IgD-negative memory B cell (primary cell): ENCODE results near the gene ASTN1. TPM values are rescaled to one million over a fixed set of nuclear protein-coding genes. Genes with fewer than 3 reads are reported as not detected.
A peak's percentile ranks its signal among the peaks of the same experiment; 100 is the strongest.

ENCODE experiments used
- H3K27ac Mint-ChIP-seq, 3 donors: one replicate each; pipeline ENCODE4 v1.8.0; 2020 to 2022; ENCODE audit warnings: mild to moderate bottlenecking in 3 of 3, mixed read lengths in 3 of 3, moderate library complexity in 1 of 3
- H3K27me3 Mint-ChIP-seq: one replicate; pipeline ENCODE4 v1.8.0; 2021; ENCODE audit warnings: mixed read lengths
- H3K36me3 Mint-ChIP-seq: one replicate; pipeline ENCODE4 v1.8.0; 2020; ENCODE audit warnings: mild to moderate bottlenecking, mixed read lengths
- H3K4me1 Mint-ChIP-seq, 3 donors: one replicate each; pipeline ENCODE4 v1.8.0; 2020 to 2022; ENCODE audit warnings: mixed read lengths in 3 of 3, mild to moderate bottlenecking in 1 of 3
- H3K4me3 Mint-ChIP-seq, 4 donors: one replicate each; pipeline ENCODE4 v1.8.0; 2020 to 2022; ENCODE audit warnings: mild to moderate bottlenecking in 4 of 4, mixed read lengths in 4 of 4, moderate library complexity in 3 of 4
- H3K9me3 Mint-ChIP-seq, 3 donors: one replicate each; pipeline ENCODE4 v1.8.0; 2020 to 2021; ENCODE audit warnings: mixed read lengths in 3 of 3, mild to moderate bottlenecking in 1 of 3
- polyA plus RNA-seq: library from polyadenylated mRNA; unstranded; fragments of 300-500 nt; fragmentation: Illumina TruSeq; gene quantifications from one replicate; pipeline ENCODE4 v1.2.3, GENCODE V29; 2021

Gene ASTN1
- polyA plus RNA-seq, 1 donor from 2014 or later, result not detected

DNA sequence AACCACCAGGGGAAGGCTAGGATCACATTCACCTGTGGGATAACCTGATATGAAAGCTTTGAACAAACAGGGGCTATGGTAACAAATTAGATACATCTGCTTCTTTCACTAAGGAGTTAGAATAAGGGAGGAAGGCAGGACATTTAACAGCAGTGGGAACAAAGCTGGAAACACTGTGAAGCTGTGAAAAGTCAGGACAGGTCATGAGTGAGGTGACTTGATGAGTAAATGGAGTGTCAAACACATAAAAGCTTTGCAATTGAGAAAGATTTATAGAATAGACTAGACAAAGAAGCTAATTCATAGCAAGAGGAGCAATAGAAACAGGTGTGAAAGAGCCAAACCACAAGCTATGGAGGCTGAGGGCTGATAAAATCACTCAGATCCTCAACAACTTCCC, 110.0 kb downstream of the ASTN1 start:
- Mint-ChIP-seq H3K4me3 (no peak overlapping the region), H3K9me3 (no peaks in the 10 kb centered on the region), H3K27ac (no peak overlapping the region), H3K4me1 (no peaks in the 10 kb centered on the region), H3K27me3 (peaks cover 1% of the 10 kb centered on the region), H3K36me3 (no peaks in the 10 kb centered on the region)

DNA sequence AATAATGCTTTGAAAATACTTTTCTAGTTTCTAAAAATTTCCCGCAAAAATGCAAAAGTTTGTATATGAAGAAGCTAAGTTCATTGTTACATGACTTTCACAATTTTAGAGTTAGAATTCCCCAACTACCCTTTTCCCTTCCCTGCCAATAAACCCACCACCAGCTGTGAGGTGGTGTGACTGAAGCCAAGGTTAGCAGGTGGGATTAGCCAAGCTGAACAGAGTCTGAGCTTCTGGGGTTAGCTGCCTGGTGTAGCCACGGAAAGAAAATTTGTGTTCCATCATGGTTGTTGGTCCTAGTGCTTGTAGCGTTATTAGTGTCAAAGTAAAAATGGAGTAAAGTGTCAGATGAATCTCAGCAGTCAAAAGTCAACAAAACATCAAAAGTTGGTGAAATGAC, 110.9 kb downstream of the ASTN1 start:
- Mint-ChIP-seq H3K36me3 (no peaks in the 10 kb centered on the region), H3K4me1 (no peaks in the 10 kb centered on the region), H3K9me3 (no peaks in the 10 kb centered on the region), H3K27ac (no peak overlapping the region), H3K27me3 (peaks cover 1% of the 10 kb centered on the region), H3K4me3 (no peak overlapping the region)

DNA sequence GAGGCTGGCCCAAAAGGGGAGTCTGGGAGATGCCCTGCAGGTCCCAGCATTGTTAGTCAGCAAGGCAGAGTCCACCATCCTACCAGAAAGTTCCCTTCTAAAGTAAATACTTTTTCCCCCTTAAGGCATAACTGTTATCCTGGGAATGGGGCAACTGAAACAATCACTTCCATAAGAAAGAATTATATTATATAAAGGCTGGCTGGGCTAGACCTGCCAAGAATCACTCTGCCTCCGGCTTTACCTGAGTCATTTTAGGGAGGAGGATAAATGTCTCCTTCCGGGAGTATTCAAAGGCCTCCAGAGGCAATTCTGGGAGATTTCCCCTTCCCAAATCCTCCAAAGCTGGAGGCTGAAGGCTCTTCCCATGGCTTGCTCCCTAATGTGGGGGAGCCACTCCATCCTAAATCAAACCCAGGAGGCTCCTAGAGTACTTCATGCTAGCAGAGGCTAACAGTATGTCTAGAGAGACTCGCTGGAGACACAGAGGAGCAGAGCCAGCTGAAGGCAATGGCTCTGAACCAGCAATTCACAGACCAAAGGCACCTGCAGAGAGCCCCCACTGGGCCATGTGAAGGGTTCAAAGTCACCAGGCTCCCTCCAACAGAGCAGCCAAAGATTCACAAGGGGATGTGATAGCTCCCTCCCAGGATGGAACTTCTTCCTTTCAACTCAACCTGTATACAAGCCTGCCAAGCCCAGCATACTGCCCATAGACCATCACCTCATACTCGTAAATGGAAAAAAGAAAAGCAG, 116.0 kb downstream of the ASTN1 start:
- Mint-ChIP-seq H3K36me3 (no peaks in the 10 kb centered on the region), H3K27me3 (peaks cover 10% of the 10 kb centered on the region), H3K4me3 (no peak overlapping the region), H3K4me1 (peaks cover 0 to 1% (median 0%) of the 10 kb centered on the region in 3 donors), H3K27ac (no peak overlapping the region), H3K9me3 (no peaks in the 10 kb centered on the region)

DNA sequence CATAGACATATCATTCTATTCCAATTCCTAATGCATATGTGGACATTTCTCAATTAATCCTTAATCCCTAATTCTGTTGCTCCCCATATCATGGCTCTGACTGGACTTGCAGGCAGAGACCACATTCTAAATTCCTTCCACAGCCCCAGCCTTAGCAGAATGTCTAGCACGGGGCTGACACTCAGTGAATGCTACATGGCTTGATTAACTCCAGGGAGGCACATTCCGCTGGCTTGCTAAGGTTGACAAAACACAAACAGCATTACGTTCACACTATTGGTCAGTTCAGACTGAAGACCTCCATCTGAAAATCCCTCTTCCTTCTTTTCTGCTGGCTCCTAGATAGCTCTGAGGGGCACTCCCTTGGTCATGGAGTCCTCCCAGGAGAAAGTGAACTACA, 119.4 kb downstream of the ASTN1 start:
- Mint-ChIP-seq H3K36me3 (no peaks in the 10 kb centered on the region), H3K27ac (no peak overlapping the region), H3K9me3 (no peaks in the 10 kb centered on the region), H3K27me3 (peaks cover 10% of the 10 kb centered on the region), H3K4me1 (peaks cover 0 to 1% (median 0%) of the 10 kb centered on the region in 3 donors), H3K4me3 (no peak overlapping the region)

DNA sequence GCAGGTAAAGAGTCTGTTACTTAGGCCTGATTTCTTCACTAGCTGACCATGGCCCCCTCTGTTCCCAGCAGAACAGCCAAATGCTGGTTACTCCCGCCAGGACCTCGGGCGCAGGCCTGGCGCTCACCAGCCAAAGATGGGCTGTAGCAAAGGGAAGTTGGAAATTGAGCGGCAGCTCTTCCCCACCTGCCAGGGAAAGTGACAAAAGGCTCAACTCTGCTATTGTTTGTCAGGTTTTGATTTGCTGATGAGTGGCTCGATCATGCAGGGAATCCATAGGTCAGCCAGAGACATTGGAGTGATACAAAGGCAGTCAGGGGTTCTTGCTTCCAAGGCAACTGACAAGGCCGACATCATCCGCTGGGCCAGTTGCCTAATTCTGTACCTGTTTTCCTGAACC, 120.1 kb downstream of the ASTN1 start:
- Mint-ChIP-seq H3K4me3 (no peak overlapping the region), H3K27ac (no peak overlapping the region), H3K27me3 (peaks cover 10% of the 10 kb centered on the region), H3K36me3 (no peaks in the 10 kb centered on the region), H3K9me3 (peaks cover 0 to 3% (median 2%) of the 10 kb centered on the region in 3 donors), H3K4me1 (peaks cover 0 to 1% (median 0%) of the 10 kb centered on the region in 3 donors)

DNA sequence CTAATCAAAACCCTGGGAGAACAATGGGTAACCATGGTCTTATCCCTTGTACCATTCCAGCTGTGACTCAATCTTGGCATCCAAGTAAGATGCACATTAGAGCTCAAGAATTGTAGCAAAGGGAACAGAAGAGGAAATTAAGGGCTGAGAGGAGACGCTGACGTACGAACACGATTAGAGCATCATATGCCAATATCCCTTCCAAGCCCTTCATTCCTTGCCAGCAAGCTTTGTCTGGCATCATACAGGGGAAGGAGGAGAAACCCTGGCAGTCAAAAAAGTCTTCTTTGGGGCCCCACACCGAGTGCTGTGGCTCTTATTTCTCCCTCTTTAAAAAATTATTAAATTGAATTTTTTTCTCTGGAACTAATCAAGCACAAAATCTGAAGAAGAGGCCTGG, 120.9 kb downstream of the ASTN1 start:
- Mint-ChIP-seq H3K36me3 (no peaks in the 10 kb centered on the region), H3K4me1 (peaks cover 0 to 1% (median 0%) of the 10 kb centered on the region in 3 donors), H3K4me3 (no peak overlapping the region), H3K9me3 (peaks cover 0 to 3% (median 2%) of the 10 kb centered on the region in 3 donors), H3K27ac (no peak overlapping the region), H3K27me3 (peaks cover 10% of the 10 kb centered on the region)

DNA sequence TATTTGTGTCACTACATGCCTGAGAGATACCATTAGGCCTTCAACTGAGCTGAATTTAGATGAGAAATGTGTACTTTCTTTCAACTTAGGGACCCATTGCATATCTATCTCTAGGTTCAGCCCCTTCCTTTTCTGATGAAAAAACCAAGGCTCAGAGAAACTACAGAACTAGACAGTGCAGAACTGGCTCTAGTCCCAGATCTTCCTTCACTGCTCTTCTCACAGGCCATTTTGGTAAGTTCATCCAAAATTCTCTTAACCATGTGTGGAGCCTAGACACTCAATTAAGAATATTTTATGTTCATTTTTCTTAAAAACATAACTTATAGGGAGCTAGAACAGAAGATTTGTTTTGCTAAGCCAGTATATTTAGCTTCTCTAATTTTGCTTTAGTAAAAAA, 128.9 kb downstream of the ASTN1 start:
- no peak overlapping the region for H3K4me3 Mint-ChIP-seq
- peaks cover 3% of the 10 kb centered on the region for H3K27me3 Mint-ChIP-seq
- no peaks in the 10 kb centered on the region for H3K4me1 Mint-ChIP-seq
- peaks cover 0 to 5% (median 3%) of the 10 kb centered on the region in 3 donors for H3K9me3 Mint-ChIP-seq
- H3K36me3 Mint-ChIP-seq, result no peaks in the 10 kb centered on the region
- H3K27ac Mint-ChIP-seq, result no peak overlapping the region

DNA sequence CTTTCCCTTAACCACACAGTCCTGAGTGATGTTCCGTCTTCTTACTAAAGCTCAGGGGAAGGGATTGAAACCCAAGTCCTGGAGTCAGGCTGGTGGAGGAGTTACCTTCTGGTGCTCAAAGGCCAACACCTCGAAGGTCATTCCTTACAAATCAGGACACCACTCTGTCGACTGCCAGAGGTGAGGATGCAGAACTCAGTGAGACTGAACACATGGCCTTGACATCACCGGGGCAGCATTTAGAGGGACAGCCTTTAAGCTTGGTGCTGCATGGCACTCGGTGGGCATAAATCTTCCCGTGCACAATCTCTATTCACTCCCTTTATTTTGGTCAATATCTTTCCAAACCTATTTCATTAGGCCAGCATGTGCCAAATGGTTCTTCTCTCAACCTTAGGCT, 130.9 kb downstream of the ASTN1 start:
- Mint-ChIP-seq H3K4me1 (no peaks in the 10 kb centered on the region), H3K27ac (no peak overlapping the region)

DNA sequence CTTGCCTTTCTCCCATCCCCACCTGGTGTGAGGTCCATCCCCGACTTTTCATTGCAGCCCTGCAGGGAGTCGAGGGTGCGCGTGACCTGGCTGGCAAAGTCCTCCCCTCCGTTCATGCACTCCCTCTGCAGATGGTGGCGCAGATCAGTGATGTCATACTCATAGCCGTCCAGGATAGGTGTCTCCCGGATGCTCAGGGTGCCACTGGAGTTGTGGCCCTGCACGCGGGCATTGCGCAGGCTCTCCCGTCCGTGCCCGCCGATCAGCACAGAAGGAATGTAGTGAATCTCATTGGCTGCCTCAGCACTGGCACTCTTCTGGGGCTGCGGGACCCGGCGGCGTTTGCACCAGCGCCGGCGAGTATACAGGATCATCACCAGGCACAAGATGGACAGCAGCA, 132.1 kb downstream of the ASTN1 start:
- Mint-ChIP-seq H3K4me3 (no peak overlapping the region), H3K27me3 (peaks cover 3% of the 10 kb centered on the region), H3K36me3 (no peaks in the 10 kb centered on the region), H3K4me1 (no peaks in the 10 kb centered on the region), H3K9me3 (peaks cover 0 to 1% (median 0%) of the 10 kb centered on the region in 3 donors), H3K27ac (peak overlapping the region in 1 of 3 donors; percentile 74)

More for the DNA sequence above, 130.9 kb downstream of the ASTN1 start:
- H3K9me3 Mint-ChIP-seq, result peaks cover 0 to 4% (median 0%) of the 10 kb centered on the region in 3 donors
- H3K27me3 Mint-ChIP-seq, result peaks cover 3% of the 10 kb centered on the region
- no peaks in the 10 kb centered on the region for H3K36me3 Mint-ChIP-seq
- no peak overlapping the region for H3K4me3 Mint-ChIP-seq

DNA sequence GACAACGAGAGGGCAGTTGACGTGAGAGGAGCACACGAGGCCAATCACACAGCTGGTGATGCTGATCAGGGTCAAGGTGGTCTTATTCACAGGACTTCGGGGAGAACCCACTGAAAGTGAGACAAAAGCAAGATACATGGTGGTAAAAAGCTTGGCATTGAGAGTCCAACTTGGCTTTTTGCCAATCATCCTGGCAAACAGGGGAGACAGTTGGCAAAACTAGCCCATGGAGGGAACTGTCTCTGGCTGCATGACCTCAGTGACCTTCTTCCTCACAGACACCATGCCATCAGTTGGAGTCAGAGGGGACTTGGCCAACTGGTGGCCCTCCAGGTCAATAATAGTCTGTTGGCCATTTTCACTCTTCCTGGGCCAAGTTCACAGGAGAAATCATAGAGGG, 139.9 kb downstream of the ASTN1 start:
- H3K4me1 Mint-ChIP-seq, result no peaks in the 10 kb centered on the region
- no peak overlapping the region for H3K27ac Mint-ChIP-seq
- no peak overlapping the region for H3K4me3 Mint-ChIP-seq
- H3K9me3 Mint-ChIP-seq, result peaks cover 0 to 1% (median 0%) of the 10 kb centered on the region in 3 donors
- no peaks in the 10 kb centered on the region for H3K36me3 Mint-ChIP-seq
- no peaks in the 10 kb centered on the region for H3K27me3 Mint-ChIP-seq

DNA sequence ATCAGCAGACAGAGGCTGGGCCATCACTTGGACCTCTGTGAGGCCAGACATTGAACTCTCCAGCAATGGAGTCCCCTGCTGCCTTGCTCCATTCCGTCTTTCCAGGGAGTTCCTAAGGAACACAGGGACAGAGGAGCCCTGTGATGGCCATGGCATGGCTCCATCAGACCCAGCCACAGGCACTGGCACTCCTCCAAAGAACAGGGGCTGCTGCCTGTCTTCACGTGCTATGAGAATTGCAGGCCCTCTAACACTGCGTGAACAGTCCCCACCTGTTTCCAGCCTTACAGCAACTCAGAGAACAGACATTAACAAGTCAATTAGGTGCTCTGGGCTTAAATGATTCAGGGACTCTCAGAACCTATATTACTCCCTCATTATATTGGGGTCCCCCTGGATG, 140.8 kb downstream of the ASTN1 start:
- Mint-ChIP-seq H3K27ac (no peak overlapping the region), H3K9me3 (no peaks in the 10 kb centered on the region), H3K27me3 (no peaks in the 10 kb centered on the region), H3K4me1 (no peaks in the 10 kb centered on the region), H3K4me3 (no peak overlapping the region), H3K36me3 (no peaks in the 10 kb centered on the region)

DNA sequence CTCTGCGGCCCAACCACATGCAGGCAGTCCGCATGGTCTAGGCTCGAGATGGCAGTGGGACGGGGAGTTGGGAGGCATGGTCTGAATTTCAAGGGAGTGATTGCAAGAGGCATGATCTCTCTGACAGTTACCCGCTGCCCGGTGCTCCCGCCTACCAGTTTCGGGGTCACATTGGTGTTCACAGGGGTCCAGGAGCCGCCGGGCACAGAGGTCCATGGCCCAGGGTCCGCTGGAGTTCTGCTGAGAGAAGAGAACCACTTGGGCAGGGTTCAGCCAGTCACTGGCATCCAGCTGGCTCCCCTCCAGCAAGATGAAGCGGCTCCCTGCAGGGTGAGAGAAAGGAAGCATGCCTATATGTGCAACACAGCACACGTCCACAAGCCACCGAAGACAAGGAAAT, 141.3 kb downstream of the ASTN1 start:
- no peaks in the 10 kb centered on the region for H3K9me3 Mint-ChIP-seq
- H3K36me3 Mint-ChIP-seq, result no peaks in the 10 kb centered on the region
- H3K4me3 Mint-ChIP-seq, result no peak overlapping the region
- H3K4me1 Mint-ChIP-seq, result no peaks in the 10 kb centered on the region
- no peaks in the 10 kb centered on the region for H3K27me3 Mint-ChIP-seq
- no peak overlapping the region for H3K27ac Mint-ChIP-seq

DNA sequence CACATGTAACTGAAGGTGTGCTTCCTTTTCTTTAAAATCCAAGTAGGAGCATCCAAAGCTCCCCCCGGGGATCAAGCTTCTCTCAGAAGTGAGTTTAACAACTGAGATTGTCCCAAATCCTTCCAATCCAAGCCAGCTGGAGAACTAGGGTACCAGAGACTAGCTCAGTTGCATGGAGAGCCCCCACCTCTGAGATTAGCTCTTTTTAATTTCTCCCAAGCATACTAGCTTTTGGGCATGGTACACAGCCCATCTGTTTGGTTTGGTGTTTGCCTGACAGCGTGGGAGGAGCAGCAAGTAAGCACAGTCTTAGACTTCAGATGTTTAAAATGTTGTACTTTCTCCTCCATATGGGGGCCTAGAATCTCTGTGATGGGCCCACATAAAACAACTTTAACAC, 142.8 kb downstream of the ASTN1 start:
- no peak overlapping the region for H3K27ac Mint-ChIP-seq
- no peak overlapping the region for H3K4me3 Mint-ChIP-seq
- H3K27me3 Mint-ChIP-seq, result no peaks in the 10 kb centered on the region
- H3K36me3 Mint-ChIP-seq, result no peaks in the 10 kb centered on the region
- H3K9me3 Mint-ChIP-seq, result no peaks in the 10 kb centered on the region
- H3K4me1 Mint-ChIP-seq, result no peaks in the 10 kb centered on the region

DNA sequence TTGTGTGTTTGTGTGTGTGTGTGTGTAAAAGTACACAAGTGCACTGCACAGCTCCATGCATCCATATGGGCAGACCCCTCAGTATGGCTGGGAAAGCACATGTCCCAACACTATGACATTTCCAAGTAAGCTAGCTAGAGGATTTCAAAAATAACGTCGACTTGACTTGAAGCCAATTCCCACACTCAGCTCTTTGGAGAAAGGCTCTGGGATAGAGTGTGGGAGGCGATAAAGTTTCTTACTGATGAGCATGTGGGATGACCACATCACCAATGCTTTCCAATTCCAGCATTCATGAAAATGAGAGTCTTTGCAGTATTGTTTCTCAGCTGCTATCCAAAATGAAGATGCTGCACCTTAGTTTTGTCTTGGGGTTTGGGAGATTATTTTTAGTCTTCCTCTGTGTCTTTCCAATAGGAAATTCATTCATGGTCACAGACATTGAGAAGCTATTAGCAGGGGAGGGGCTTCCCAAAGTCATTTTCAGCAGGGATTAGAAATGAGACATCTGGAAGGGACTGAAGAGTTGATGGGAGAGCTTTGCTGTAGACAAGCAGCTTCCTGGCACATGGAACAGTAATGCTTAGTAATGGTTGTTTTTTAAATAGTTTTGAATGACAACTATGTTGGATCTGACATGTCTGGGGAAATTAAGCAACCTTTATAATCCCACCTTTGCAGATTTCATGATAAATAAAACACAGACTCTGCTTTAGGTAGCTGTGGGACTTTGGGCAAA, 143.5 kb downstream of the ASTN1 start:
- Mint-ChIP-seq H3K4me1 (no peaks in the 10 kb centered on the region), H3K27me3 (peaks cover 2% of the 10 kb centered on the region), H3K27ac (no peak overlapping the region)

DNA sequence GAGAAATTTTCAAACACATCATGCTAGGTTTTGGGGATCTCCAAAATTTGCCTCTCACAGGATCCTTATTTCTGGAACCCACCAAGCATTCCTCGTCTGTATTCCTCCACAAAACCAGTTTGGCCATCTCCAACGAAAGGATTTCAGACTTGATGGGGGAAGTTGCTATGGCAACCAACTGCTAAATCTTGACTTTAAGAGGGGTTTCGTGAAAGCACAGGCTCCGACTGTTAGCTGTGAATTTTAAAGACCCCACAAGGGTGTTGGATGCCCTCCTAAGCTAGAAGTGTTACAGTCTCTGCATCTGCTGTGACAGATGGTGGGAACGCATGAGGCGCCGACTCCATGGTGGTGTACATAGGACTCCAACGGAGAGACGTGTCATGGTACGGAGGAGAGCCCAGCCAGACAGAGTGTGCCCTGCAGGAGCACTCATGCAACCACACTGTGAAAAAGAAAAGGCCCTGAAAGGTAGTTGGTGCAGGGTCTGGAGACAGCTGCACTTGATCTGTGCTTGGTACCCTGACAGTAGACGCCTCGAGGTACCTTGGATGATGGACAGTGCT, 147.1 kb downstream of the ASTN1 start:
- Mint-ChIP-seq H3K4me1 (no peaks in the 10 kb centered on the region), H3K27ac (no peak overlapping the region), H3K9me3 (no peaks in the 10 kb centered on the region)

More for the DNA sequence above, 143.5 kb downstream of the ASTN1 start:
- H3K9me3 Mint-ChIP-seq, result no peaks in the 10 kb centered on the region
- H3K4me3 Mint-ChIP-seq, result no peak overlapping the region
- no peaks in the 10 kb centered on the region for H3K36me3 Mint-ChIP-seq

More for the DNA sequence above, 147.1 kb downstream of the ASTN1 start:
- Mint-ChIP-seq H3K27me3 (peaks cover 2% of the 10 kb centered on the region), H3K36me3 (no peaks in the 10 kb centered on the region), H3K4me3 (no peak overlapping the region)
